PC-9 (cell line): ENCODE results near the gene PTGR3. TPM values are rescaled to one million over a fixed set of nuclear protein-coding genes. Genes with fewer than 3 reads are reported as not detected.

Experiments
- BruUV-seq: library from RNA; stranded (reverse); fragments of 400-500 nt; replicated peaks from 2 replicates; lab custom pipeline; 2021; lab: Mats Ljungman, UMichigan
- CTCF ChIA-PET: fragments of 300-600 bp; sonication (Branson Sonifier 250); formaldehyde crosslinking; loops from one replicate; lab custom pipeline; 2022; ENCODE audit warnings: antibody characterized with exemption; lab: Charles Lee
- POLR2A ChIA-PET: fragments of 300-600 bp; sonication (Branson Sonifier 250); formaldehyde crosslinking; loops from one replicate; lab custom pipeline; 2022; ENCODE audit warnings: antibody characterized with exemption; ENCODE audit not compliant: unreplicated experiment; lab: Charles Lee
- DNase-seq, 2 experiments: peaks; one replicate each; pipeline versions ENCODE4 v3.0.0 to v3.0.0-alpha.2; 2015 to 2022; ENCODE audit warnings: mixed read lengths in 1 of 2
- H2AFZ ChIP-seq: fragments of 200-600 bp; sonication (generic); 2 replicates; pipeline ENCODE4 v1.8.1; 2017; ENCODE audit warnings: antibody characterized with exemption
- H3F3A ChIP-seq: fragments of 200-600 bp; sonication (generic); 2 replicates; pipeline ENCODE4 v1.8.1; 2017; ENCODE audit warnings: antibody characterized with exemption, mild to moderate bottlenecking, low read depth; ENCODE audit not compliant: insufficient read depth
- H3K27ac ChIP-seq: fragments of 200-600 bp; sonication (generic); 2 replicates; pipeline ENCODE4 v1.6.1; 2016; ENCODE audit warnings: mixed run types
- H3K27me3 ChIP-seq: fragments of 200-600 bp; sonication (generic); 2 replicates; pipeline ENCODE4 v1.6.1; 2016; ENCODE audit warnings: low read depth, mixed run types; ENCODE audit not compliant: insufficient read depth
- H3K36me3 ChIP-seq: fragments of 200-600 bp; sonication (generic); 2 replicates; pipeline ENCODE4 v1.6.1; 2016; ENCODE audit warnings: low read depth, mixed run types
- H3K4me1 ChIP-seq: fragments of 200-600 bp; sonication (generic); replicated peaks from 2 replicates; pipeline ENCODE4 v1.6.1; 2016; ENCODE audit warnings: mixed run types; ENCODE audit not compliant: insufficient read depth
- H3K4me2 ChIP-seq: fragments of 200-600 bp; sonication (generic); 2 replicates; pipeline ENCODE4 v1.6.1; 2017; ENCODE audit warnings: mixed run types
- H3K4me3 ChIP-seq: fragments of 200-600 bp; sonication (generic); 2 replicates; pipeline ENCODE4 v1.6.1; 2016; ENCODE audit warnings: mixed run types
- H3K79me2 ChIP-seq: fragments of 200-600 bp; sonication (generic); 2 replicates; pipeline ENCODE4 v1.6.1; 2017; ENCODE audit warnings: low read depth, mixed run types
- H3K9me2 ChIP-seq: fragments of 200-600 bp; sonication (generic); 2 replicates; pipeline ENCODE4 v1.8.1; 2017; ENCODE audit warnings: mild to moderate bottlenecking; ENCODE audit not compliant: insufficient read depth
- H3K9me3 ChIP-seq: fragments of 200-600 bp; sonication (generic); 2 replicates; pipeline ENCODE4 v1.8.1; 2016; ENCODE audit warnings: low read depth; ENCODE audit not compliant: insufficient read depth
- H4K20me1 ChIP-seq: fragments of 200-600 bp; sonication (generic); 2 replicates; pipeline ENCODE4 v1.8.1; 2017; ENCODE audit not compliant: insufficient read depth
- EZH2 ChIP-seq: fragments of 200-600 bp; sonication (generic); IDR thresholded peaks from 2 replicates; pipeline ENCODE4 v1.8.0; 2017; ENCODE audit warnings: antibody characterized with exemption, low read depth
- intact Hi-C: fragments of 100-400 bp; cut with micrococcal nuclease; formaldehyde crosslinking; loops from one replicate; pipeline ENCODE4 v1.10.0; 2022; ENCODE audit not compliant: unreplicated experiment
- total RNA-seq: library from RNA; stranded (reverse); gene quantifications from 2 replicates; pipeline ENCODE4 v1.2.3, GENCODE V29; 2021
- TF ChIP-seq, protein P1 (sequence below): fragments of 200-600 bp; sonication (generic); conservative IDR thresholded peaks from 2 replicates; pipeline ENCODE4 v1.6.1; 2017; ENCODE audit warnings: mixed run types, antibody characterized with exemption, mild to moderate bottlenecking, moderate library complexity

PTGR3 gene
- total RNA-seq, 1 experiment from 2014 or later = 38.4 TPM

DNA sequence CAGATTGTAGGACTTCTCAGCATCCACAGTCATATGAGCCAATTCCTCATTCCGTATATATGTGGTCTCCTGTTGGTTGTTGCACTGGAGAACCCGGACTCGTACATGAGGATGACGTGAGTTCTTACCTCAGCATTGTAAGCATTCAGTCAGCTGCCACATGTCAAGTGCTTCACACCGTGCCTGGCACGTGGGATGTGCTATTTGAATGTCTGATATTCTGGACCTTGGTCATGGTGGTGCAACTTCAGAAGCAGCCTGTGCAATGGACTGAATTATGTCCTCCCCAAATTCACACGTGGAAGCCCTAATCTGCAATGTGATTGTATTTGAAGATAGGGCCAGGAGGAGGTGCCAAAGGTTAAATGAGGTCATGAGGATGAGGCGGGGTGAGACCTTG, 32.1 kb downstream of the PTGR3 start:
- Histone ChIP-seq H3F3A (no peaks in the 10 kb centered on the region), H2AFZ (no peak overlapping the region), H3K4me1 (no peaks in the 10 kb centered on the region), H3K4me3 (no peak overlapping the region), H4K20me1 (no peaks in the 10 kb centered on the region), H3K9me2 (no peaks in the 10 kb centered on the region), H3K79me2 (no peaks in the 10 kb centered on the region), H3K27me3 (no peaks in the 10 kb centered on the region), H3K4me2 (no peak overlapping the region), H3K9me3 (no peaks in the 10 kb centered on the region), H3K36me3 (no peaks in the 10 kb centered on the region), H3K27ac (no peak overlapping the region)
- POLR2A ChIA-PET = no interaction called here
- no peak for DNase-seq
- TF ChIP-seq EZH2 = no peak
- TF ChIP-seq, protein P1, sequence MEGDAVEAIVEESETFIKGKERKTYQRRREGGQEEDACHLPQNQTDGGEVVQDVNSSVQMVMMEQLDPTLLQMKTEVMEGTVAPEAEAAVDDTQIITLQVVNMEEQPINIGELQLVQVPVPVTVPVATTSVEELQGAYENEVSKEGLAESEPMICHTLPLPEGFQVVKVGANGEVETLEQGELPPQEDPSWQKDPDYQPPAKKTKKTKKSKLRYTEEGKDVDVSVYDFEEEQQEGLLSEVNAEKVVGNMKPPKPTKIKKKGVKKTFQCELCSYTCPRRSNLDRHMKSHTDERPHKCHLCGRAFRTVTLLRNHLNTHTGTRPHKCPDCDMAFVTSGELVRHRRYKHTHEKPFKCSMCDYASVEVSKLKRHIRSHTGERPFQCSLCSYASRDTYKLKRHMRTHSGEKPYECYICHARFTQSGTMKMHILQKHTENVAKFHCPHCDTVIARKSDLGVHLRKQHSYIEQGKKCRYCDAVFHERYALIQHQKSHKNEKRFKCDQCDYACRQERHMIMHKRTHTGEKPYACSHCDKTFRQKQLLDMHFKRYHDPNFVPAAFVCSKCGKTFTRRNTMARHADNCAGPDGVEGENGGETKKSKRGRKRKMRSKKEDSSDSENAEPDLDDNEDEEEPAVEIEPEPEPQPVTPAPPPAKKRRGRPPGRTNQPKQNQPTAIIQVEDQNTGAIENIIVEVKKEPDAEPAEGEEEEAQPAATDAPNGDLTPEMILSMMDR = no peak
- no TSS peak for BruUV-seq
- CTCF ChIA-PET = no interaction called here
- intact Hi-C loops = no loop called here

DNA sequence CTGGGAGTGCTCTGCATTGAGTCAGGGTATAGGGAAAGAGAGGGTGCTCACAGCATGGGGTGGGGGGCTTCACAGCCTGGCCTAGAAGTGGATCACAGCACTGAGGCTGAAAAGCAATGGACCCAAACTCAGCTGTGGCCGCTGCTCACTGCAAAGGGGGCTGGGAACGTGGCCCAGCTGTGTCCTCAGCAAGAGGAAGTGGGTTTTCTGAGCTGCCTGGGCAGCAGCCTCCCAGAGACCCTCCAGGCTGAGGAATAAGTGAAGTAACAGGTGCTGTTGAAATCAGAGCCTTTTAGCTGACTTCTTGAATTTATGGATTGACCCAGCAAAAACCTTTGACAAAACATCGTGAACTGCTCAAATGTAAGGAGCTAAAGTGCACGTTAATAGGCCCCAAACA, 35.2 kb downstream of the PTGR3 start:
- no TSS peak for BruUV-seq
- no peak for TF ChIP-seq EZH2
- TF ChIP-seq, protein P1 = no peak
- Histone ChIP-seq H3K36me3 (no peaks in the 10 kb centered on the region), H3K4me1 (no peaks in the 10 kb centered on the region), H3K27me3 (0 out of 2 replicates have a peak, but pooled peaks cover 5% of the 10 kb centered on the region), H4K20me1 (no peaks in the 10 kb centered on the region), H3F3A (no peaks in the 10 kb centered on the region), H3K9me3 (no peaks in the 10 kb centered on the region), H3K79me2 (no peaks in the 10 kb centered on the region), H3K27ac (no peak overlapping the region), H2AFZ (no peak overlapping the region), H3K9me2 (no peaks in the 10 kb centered on the region), H3K4me3 (no peak overlapping the region), H3K4me2 (no peak overlapping the region)
- intact Hi-C loops = no loop called here
- no peak for DNase-seq
- POLR2A ChIA-PET = no interaction called here
- CTCF ChIA-PET = interaction anchor here (0.6 kb wide), 1 partner anchor 272 kb away, joined by 4 read pairs; no protein-coding TSS in a partner anchor

DNA sequence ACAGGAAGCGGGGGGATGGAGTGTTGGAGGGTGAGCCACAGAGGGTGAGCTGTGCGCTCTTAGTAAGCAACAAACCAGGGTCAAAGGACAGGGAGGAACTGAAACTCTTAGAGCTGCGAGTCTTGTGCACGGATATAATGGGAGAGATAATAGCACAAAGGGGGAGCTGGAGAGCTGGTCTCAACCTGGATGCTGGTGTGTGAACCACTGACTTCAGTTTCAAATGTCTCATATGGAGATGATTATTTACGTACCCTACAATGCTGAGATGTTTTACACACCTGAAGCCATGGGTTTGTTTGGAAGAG, 35.9 kb downstream of the PTGR3 start:
- BruUV-seq = no TSS peak
- DNase-seq = no peak
- CTCF ChIA-PET = interaction anchor here (0.6 kb wide), 1 partner anchor 272 kb away, joined by 4 read pairs; no protein-coding TSS in a partner anchor

More for the DNA sequence above, 35.9 kb downstream of the PTGR3 start:
- H3K9me3 ChIP-seq = no peaks in the 10 kb centered on the region
- no peak overlapping the region for H3K27ac ChIP-seq
- no peaks in the 10 kb centered on the region for H3K9me2 ChIP-seq
- no peak overlapping the region for H3K4me2 ChIP-seq
- H3K27me3 ChIP-seq = peaks cover 12% of the 10 kb centered on the region; the same call in 1 of the 2 replicates
- H3K36me3 ChIP-seq = no peaks in the 10 kb centered on the region
- H3F3A ChIP-seq = no peaks in the 10 kb centered on the region
- no peak overlapping the region for H2AFZ ChIP-seq
- no peaks in the 10 kb centered on the region for H3K79me2 ChIP-seq
- no peaks in the 10 kb centered on the region for H4K20me1 ChIP-seq
- TF ChIP-seq, protein P1 = no peak; the same call in 1 of the 2 replicates
- TF ChIP-seq EZH2 = no peak
- no peak overlapping the region for H3K4me3 ChIP-seq
- no peaks in the 10 kb centered on the region for H3K4me1 ChIP-seq
- intact Hi-C loops = no loop called here
- POLR2A ChIA-PET = no interaction called here
